Neural progenitor cell (in vitro differentiated cells): ENCODE measurements around the gene PLSCR1.

Experiments used
- EZH2phosphoT487 ChIP-seq: fragments of 200-600 bp; sonication (generic); IDR thresholded peaks from 2 replicates; pipeline ENCODE4 v1.6.1; 2017; ENCODE audit warnings: antibody characterized with exemption
- TF ChIP-seq, protein P1 (sequence below): fragments of 200-600 bp; sonication (generic); IDR thresholded peaks from 2 replicates; pipeline ENCODE4 v1.5.1; 2017; ENCODE audit warnings: antibody characterized with exemption, mild to moderate bottlenecking

DNA sequence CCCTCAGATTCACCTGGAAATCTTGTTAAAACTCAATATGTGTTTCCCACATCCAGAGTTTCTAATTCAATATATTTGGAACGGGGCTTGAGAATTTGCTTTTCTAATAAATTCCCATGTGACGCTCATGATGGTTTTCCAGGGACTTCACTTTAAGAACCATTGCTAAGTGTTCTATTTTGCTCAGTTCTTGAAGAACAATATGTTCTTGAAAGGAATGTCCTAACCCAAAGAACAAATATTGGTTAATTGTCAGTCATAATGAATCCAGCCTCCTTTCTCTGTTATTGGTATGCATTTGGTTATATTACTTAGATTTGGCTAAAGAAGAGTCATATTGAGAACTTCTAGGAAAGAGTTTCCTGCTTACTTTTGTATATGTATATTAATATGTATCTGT lies 70.7 kb downstream of the PLSCR1 start:
- TF ChIP-seq, protein P1, sequence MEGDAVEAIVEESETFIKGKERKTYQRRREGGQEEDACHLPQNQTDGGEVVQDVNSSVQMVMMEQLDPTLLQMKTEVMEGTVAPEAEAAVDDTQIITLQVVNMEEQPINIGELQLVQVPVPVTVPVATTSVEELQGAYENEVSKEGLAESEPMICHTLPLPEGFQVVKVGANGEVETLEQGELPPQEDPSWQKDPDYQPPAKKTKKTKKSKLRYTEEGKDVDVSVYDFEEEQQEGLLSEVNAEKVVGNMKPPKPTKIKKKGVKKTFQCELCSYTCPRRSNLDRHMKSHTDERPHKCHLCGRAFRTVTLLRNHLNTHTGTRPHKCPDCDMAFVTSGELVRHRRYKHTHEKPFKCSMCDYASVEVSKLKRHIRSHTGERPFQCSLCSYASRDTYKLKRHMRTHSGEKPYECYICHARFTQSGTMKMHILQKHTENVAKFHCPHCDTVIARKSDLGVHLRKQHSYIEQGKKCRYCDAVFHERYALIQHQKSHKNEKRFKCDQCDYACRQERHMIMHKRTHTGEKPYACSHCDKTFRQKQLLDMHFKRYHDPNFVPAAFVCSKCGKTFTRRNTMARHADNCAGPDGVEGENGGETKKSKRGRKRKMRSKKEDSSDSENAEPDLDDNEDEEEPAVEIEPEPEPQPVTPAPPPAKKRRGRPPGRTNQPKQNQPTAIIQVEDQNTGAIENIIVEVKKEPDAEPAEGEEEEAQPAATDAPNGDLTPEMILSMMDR = no peak
- no peak for TF ChIP-seq EZH2phosphoT487
